Measurements from ENCODE around the gene CYP4B1. TPM values are rescaled to one million over a fixed set of nuclear protein-coding genes. Genes with fewer than 3 reads are reported as not detected.

CYP4B1 gene
- total RNA-seq, 4 donors from 2014 or later, result 7.4 to 48.0 (median 42.4) TPM

DNA sequence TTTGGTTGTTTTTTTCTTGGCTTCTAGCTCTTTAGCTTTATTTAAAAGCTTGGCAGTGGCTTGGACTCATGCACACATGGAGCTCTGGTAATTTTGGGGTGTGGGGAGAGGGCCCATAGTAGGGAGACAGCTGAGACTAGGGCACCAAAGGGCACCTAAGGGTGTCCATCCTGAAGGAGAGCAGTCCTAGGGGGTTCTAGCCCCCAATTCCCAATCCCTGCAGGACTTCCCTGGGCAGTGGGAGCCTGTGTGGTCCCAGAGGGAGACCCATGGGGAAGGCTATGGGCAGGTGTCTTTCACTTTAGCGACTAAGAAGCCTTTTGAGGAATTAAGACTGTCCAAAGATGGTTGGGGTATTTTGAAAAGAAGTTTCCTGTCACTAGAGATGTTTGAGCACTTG is 6.9 kb downstream of the CYP4B1 start:
- Histone ChIP-seq H3K36me3 (no peaks in the 10 kb centered on the region), H3K27ac (peak overlapping the region in 3 of 4 donors; percentile 57 to 72 (median 60)), H3K4me3 (no peak overlapping the region), H3K4me1 (no peaks in the 10 kb centered on the region), H3K9me3 (no peaks in the 10 kb centered on the region), H3K27me3 (no peaks in the 10 kb centered on the region)
- no peak for DNase-seq
- TF ChIP-seq CTCF (IDR thresholded peaks at IDR 0.05), result no peak
- TF ChIP-seq POLR2A (IDR thresholded peaks at IDR 0.05), result no peak

GRCh38 chr1:46806196-46807020 is 7.6 kb downstream of the CYP4B1 start:
- no peaks in the 10 kb centered on the region for H3K36me3 ChIP-seq
- peak overlapping the region in 3 of 4 donors; percentile 57 to 72 (median 60) for H3K27ac ChIP-seq
- no peaks in the 10 kb centered on the region for H3K4me1 ChIP-seq
- no peaks in the 10 kb centered on the region for H3K9me3 ChIP-seq
- H3K27me3 ChIP-seq, result no peaks in the 10 kb centered on the region
- no peak overlapping the region for H3K4me3 ChIP-seq
- DNase-seq, result peak in 1 of 3 donors; percentile 72
- TF ChIP-seq CTCF (IDR thresholded peaks at IDR 0.05) (no peak), POLR2A (IDR thresholded peaks at IDR 0.05) (peak in 1 of 2 donors; percentile 25)

GRCh38 chr1:46807046-46807972 is 8.5 kb downstream of the CYP4B1 start:
- Histone ChIP-seq H3K36me3 (no peaks in the 10 kb centered on the region), H3K27ac (peak overlapping the region in 2 of 4 donors; percentile 47 to 57), H3K9me3 (no peaks in the 10 kb centered on the region), H3K4me3 (no peak overlapping the region), H3K4me1 (no peaks in the 10 kb centered on the region), H3K27me3 (no peaks in the 10 kb centered on the region)
- DNase-seq, result no peak
- TF ChIP-seq CTCF (IDR thresholded peaks at IDR 0.05) (no peak), POLR2A (IDR thresholded peaks at IDR 0.05) (no peak)

DNA sequence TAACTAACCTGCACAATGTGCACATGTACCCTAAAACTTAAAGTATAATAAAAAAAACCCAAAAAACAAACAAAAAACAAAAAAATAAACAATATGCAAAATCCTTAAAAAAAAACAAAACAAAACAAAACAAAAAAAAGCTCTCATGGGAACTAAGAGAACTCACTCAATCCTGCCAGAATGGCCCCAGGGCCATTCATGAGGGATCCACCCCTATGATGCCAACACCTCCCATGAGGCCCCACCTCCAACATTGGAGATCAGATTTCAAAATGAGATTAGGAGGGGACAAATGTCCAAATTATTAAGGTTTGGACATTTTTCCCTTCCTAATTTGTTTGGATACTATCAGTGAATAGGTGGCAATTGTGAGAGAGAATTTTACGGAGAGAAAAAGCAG is 10.2 kb downstream of the CYP4B1 start:
- Histone ChIP-seq H3K4me1 (no peaks in the 10 kb centered on the region), H3K4me3 (no peak overlapping the region), H3K27ac (no peak overlapping the region), H3K36me3 (no peaks in the 10 kb centered on the region), H3K9me3 (no peaks in the 10 kb centered on the region), H3K27me3 (no peaks in the 10 kb centered on the region)
- no peak for DNase-seq
- TF ChIP-seq POLR2A (IDR thresholded peaks at IDR 0.05) (no peak), CTCF (IDR thresholded peaks at IDR 0.05) (no peak)

DNA sequence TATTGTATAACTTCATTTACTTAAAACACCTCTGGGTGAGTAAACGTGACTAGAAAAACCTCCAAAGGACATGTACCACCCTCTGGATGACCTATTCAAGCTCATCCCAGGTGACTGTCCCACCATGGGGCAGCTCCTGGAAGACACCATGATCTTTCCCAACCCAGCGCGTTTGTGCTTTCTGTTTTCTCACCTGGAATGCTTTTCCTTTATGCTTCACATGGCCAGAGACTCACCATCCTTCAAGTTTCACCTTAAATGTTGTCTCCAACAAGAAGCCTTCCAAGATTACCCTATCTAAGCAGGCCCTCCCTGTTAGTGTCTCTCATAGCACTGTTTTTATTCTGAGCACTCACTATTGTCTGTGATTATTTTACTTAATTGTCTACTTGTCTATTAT is 11.1 kb downstream of the CYP4B1 start:
- TF ChIP-seq POLR2A (IDR thresholded peaks at IDR 0.05) (no peak), CTCF (IDR thresholded peaks at IDR 0.05) (no peak)
- no peak overlapping the region for H3K4me3 ChIP-seq
- H3K9me3 ChIP-seq, result no peaks in the 10 kb centered on the region
- no peak overlapping the region for H3K27ac ChIP-seq
- no peaks in the 10 kb centered on the region for H3K36me3 ChIP-seq
- no peak for DNase-seq
- no peaks in the 10 kb centered on the region for H3K4me1 ChIP-seq
- no peaks in the 10 kb centered on the region for H3K27me3 ChIP-seq

All from Peyer's patch (tissue), 4 donors.